SH-SY5Y (cell line): ENCODE data around the gene SCN1B.

ENCODE experiments used
- GATA2 ChIP-seq: IDR thresholded peaks from 2 replicates; pipeline ENCODE4 v1.6.1; 2011; ENCODE audit warnings: mild to moderate bottlenecking, low read depth, low read length
- GATA3 ChIP-seq: IDR thresholded peaks from 2 replicates; pipeline ENCODE4 v1.6.1; 2011; ENCODE audit warnings: low read depth, mild to moderate bottlenecking, low read length, moderate library complexity

- TF ChIP-seq GATA2 (no peak), GATA3 (no peak)
Observed at GRCh38 chr19:34985249-34986022, 44.8 kb upstream of the SCN1B start.
